Mammary epithelial cell (primary cell): ENCODE measurements around the gene SERINC2.

ENCODE experiments used
- CTCF ChIP-seq, 2 donors: IDR thresholded peaks in 1 of 2; conservative IDR thresholded peaks in 1 of 2; 2 replicates each; pipeline ENCODE4 v1.5.1; 2011 to 2012; ENCODE audit warnings: inconsistent platforms in 2 of 2, low read length in 2 of 2, mild to moderate bottlenecking in 2 of 2, control low read depth in 1 of 2, low read depth in 1 of 2; ENCODE audit not compliant: insufficient read depth in 1 of 2; ENCODE audit errors: extremely low read depth in 1 of 2
- EZH2 ChIP-seq: IDR thresholded peaks from 2 replicates; pipeline ENCODE4 v1.6.1; 2012; ENCODE audit warnings: low read length, inconsistent platforms, borderline replicate concordance

GRCh38 chr1:31420716-31421115 lies 7.7 kb downstream of the SERINC2 start:
- TF ChIP-seq EZH2 = no peak
- no peak for TF ChIP-seq CTCF (conservative IDR thresholded peaks at IDR 0.05 in 1 of 2, IDR thresholded peaks at IDR 0.05 in 1 of 2; ENCODE audit: extremely low read depth in 1 of 2, insufficient read depth in 1 of 2, low read depth in 1 of 2, low read length in 2 of 2)
